Ascending aorta (tissue), 2 donors: ENCODE data around the gene TSC1. TPM values are rescaled to one million over a fixed set of nuclear protein-coding genes. Genes with fewer than 3 reads are reported as not detected.

Experiments
- DNase-seq, 2 donors: peaks; one replicate each; pipeline ENCODE4 v3.0.0-alpha.2; 2019; ENCODE audit warnings: low spot score in 2 of 2
- H3K27ac ChIP-seq, 2 donors: fragments of 200-600 bp; sonication (generic); one replicate each; pipeline ENCODE4 v1.5.1; 2016 to 2017; ENCODE audit warnings: mild to moderate bottlenecking in 1 of 2
- H3K27me3 ChIP-seq: fragments of 200-600 bp; sonication (generic); one replicate; pipeline ENCODE4 v1.5.1; 2017
- H3K36me3 ChIP-seq, 2 donors: fragments of 200-600 bp; sonication (generic); one replicate each; pipeline ENCODE4 v1.5.1; 2016
- H3K4me1 ChIP-seq, 2 donors: fragments of 200-600 bp; sonication (generic); one replicate each; pipeline ENCODE4 v1.5.1; 2016 to 2017; ENCODE audit warnings: mild to moderate bottlenecking in 1 of 2
- H3K4me3 ChIP-seq, 2 donors: fragments of 200-600 bp; sonication (generic); one replicate each; pipeline ENCODE4 v1.5.1; 2016 to 2017; ENCODE audit warnings: mild to moderate bottlenecking in 1 of 2
- H3K9me3 ChIP-seq, 2 donors: fragments of 200-600 bp; sonication (generic); one replicate each; pipeline ENCODE4 v1.5.1; 2016
- intact Hi-C: fragments of 100-400 bp; cut with DNase I; formaldehyde crosslinking; loops from one replicate; pipeline ENCODE4 v1.15.1; 2023
- total RNA-seq: library from RNA; depleted of rRNA; stranded (reverse); fragments of >200 nt; gene quantifications from one replicate; pipeline ENCODE4 v1.1.0, GENCODE V29; 2016
- TF ChIP-seq, protein P1 (sequence below), 3 experiments: fragments of 200-600 bp in 2 of 3; fragments of 450-650 bp in 1 of 3; sonication (generic) in 2 of 3; IDR thresholded peaks; one replicate each; pipeline ENCODE4 v1.5.1; 2016 to 2019; ENCODE audit warnings: antibody characterized with exemption in 3 of 3, mild to moderate bottlenecking in 1 of 3, moderate library complexity in 1 of 3

TSC1 gene
- total RNA-seq, 1 donor from 2014 or later, result 39.8 TPM

DNA sequence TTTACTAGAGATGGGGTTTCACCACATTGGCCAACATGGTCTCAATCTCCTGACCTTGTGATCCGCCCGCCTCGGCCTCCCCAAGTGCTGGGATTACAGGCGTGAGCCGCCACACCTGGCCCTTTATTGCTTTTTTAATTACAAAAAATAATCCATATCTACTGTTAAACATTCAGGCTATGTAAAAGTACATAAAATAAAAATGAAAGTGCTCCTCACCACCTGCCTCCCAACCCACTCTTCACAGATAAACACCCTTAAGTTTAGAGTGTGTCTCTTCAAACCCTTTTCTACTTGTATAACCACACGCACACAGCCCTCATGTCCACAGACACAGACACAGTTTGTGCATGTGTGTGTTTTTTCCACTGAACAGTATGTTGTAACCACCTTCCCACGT is 16.7 kb downstream of the TSC1 start:
- no peaks in the 10 kb centered on the region for H3K9me3 ChIP-seq
- intact Hi-C loops, result no loop called here
- no peaks in the 10 kb centered on the region for H3K4me1 ChIP-seq
- H3K4me3 ChIP-seq, result no peak overlapping the region
- H3K27me3 ChIP-seq, result no peaks in the 10 kb centered on the region
- TF ChIP-seq, protein P1, sequence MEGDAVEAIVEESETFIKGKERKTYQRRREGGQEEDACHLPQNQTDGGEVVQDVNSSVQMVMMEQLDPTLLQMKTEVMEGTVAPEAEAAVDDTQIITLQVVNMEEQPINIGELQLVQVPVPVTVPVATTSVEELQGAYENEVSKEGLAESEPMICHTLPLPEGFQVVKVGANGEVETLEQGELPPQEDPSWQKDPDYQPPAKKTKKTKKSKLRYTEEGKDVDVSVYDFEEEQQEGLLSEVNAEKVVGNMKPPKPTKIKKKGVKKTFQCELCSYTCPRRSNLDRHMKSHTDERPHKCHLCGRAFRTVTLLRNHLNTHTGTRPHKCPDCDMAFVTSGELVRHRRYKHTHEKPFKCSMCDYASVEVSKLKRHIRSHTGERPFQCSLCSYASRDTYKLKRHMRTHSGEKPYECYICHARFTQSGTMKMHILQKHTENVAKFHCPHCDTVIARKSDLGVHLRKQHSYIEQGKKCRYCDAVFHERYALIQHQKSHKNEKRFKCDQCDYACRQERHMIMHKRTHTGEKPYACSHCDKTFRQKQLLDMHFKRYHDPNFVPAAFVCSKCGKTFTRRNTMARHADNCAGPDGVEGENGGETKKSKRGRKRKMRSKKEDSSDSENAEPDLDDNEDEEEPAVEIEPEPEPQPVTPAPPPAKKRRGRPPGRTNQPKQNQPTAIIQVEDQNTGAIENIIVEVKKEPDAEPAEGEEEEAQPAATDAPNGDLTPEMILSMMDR (IDR thresholded peaks at IDR 0.05), result no peak
- no peak for DNase-seq
- H3K36me3 ChIP-seq, result peaks cover 47 to 59% of the 10 kb centered on the region in 2 donors
- H3K27ac ChIP-seq, result no peak overlapping the region

GRCh38 chr9:132923346-132923902 is 21.0 kb downstream of the TSC1 start:
- no peak overlapping the region for H3K4me3 ChIP-seq

DNA sequence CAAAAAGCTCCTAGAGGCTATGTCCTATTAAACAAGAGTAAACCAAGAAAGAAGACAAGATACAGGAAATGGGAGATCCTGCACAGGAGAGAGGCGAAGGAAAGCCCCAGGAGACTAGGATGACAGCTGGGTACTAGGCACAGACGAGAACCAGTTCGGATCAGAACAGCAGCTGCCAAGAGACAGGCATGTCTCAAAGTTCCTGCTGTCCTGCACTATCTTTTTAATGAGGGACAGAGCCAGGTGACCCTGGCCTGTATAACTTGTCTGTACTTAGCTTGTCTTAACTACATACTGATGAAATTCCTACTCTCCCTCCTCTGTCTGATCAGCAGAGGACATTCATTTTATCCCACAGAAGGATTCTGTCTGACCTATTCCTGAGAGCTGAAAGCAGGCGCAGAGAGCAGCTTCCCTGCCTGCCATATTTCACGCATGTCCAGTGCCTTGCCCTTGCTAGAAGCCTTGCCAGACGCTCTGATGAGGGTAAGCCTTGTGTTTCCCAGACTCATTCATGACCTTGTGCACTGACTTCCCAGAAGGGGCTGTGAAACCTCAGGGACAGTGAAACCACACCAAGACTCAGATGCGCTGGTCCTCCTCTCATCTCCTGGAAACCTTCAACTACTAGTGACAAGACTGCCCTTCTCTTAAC is 24.7 kb downstream of the TSC1 start:
- H3K27me3 ChIP-seq, result no peaks in the 10 kb centered on the region
- H3K27ac ChIP-seq, result no peak overlapping the region
- intact Hi-C loops, result no loop called here
- no peak for DNase-seq
- H3K4me3 ChIP-seq, result no peak overlapping the region
- TF ChIP-seq, protein P1 (IDR thresholded peaks at IDR 0.05), result no peak
- no peaks in the 10 kb centered on the region for H3K9me3 ChIP-seq
- H3K4me1 ChIP-seq, result no peaks in the 10 kb centered on the region
- peaks cover 74 to 94% of the 10 kb centered on the region in 2 donors for H3K36me3 ChIP-seq

More at GRCh38 chr9:132923346-132923902, 21.0 kb downstream of the TSC1 start:
- Histone ChIP-seq H3K36me3 (peaks cover 75 to 92% of the 10 kb centered on the region in 2 donors), H3K9me3 (no peaks in the 10 kb centered on the region), H3K4me1 (no peaks in the 10 kb centered on the region), H3K27me3 (no peaks in the 10 kb centered on the region), H3K27ac (no peak overlapping the region)
- no peak for DNase-seq
- intact Hi-C loops, result no loop called here
- TF ChIP-seq, protein P1 (IDR thresholded peaks at IDR 0.05), result no peak

DNA sequence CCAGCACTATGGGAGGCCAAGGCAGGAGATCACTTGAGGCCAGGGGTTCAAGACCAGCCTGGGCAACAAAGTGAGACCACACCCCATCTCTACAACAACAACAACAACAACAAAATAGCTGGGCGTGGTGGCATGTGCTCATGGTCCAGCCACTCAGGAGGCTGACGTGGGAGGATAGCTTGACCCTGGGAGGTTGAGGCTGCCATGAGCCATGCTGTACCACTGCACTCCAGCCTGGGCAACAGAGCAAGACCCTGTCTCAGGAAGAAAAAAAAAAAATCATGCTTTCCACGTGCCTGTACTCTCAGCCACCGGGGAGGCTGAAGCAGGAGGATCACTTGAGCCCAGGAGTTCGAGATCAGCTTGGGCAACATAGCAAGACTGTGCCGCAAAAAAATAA is 29.5 kb downstream of the TSC1 start:
- no peak for DNase-seq
- H3K27me3 ChIP-seq, result no peaks in the 10 kb centered on the region
- intact Hi-C loops, result no loop called here
- H3K4me1 ChIP-seq, result no peaks in the 10 kb centered on the region
- peaks cover 73 to 85% of the 10 kb centered on the region in 2 donors for H3K36me3 ChIP-seq
- no peak overlapping the region for H3K4me3 ChIP-seq
- H3K9me3 ChIP-seq, result no peaks in the 10 kb centered on the region
- no peak overlapping the region for H3K27ac ChIP-seq
- TF ChIP-seq, protein P1 (IDR thresholded peaks at IDR 0.05), result no peak

GRCh38 chr9:132912131-132912530 is 32.3 kb downstream of the TSC1 start:
- DNase-seq, result no peak
- H3K27me3 ChIP-seq, result no peaks in the 10 kb centered on the region
- H3K4me1 ChIP-seq, result no peaks in the 10 kb centered on the region
- TF ChIP-seq, protein P1 (IDR thresholded peaks at IDR 0.05), result no peak
- no peaks in the 10 kb centered on the region for H3K9me3 ChIP-seq
- peaks cover 61 to 74% of the 10 kb centered on the region in 2 donors for H3K36me3 ChIP-seq
- no peak overlapping the region for H3K4me3 ChIP-seq
- intact Hi-C loops, result no loop called here
- no peak overlapping the region for H3K27ac ChIP-seq
